ENCODE results near the gene CCDC158. TPM values are rescaled to one million over a fixed set of nuclear protein-coding genes. Genes with fewer than 3 reads are reported as not detected.

Gene CCDC158
- total and polyA plus RNA-seq, 4 donors: 0.04 to 0.37 (median 0.14) TPM

DNA sequence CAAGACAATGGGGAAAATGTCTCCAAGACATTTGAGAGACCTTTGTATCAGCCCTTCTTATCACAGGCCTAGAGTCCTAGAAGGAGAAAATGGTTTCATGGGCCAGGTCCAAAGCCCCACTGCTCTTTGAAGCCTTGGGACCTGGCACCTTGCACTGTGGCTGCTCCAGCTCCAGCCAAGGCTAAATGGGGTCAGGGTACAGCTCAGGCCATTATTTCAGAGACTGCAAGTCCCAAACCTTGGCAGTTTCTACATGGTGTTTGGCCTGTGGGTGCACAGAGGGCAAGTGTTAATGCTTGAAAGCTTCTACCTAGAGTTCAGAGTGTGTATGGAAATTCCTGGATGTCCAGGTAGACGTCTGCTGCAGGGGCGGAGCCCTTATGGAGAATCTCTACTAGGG, 42.6 kb upstream of the CCDC158 start:
- H3K9me3 ChIP-seq (ENCODE audit: control insufficient read depth in 4 of 4, insufficient read depth in 3 of 4, low read length in 3 of 4): peaks cover 0 to 11% (median 3%) of the 10 kb centered on the region in 4 donors
- DNase-seq: no peak
- H3K27me3 ChIP-seq (ENCODE audit: control insufficient read depth in 3 of 3, insufficient read depth in 3 of 3, low read length in 2 of 3): no peaks in the 10 kb centered on the region
- H3K27ac ChIP-seq (ENCODE audit: low read depth in 1 of 2, low read length in 1 of 2): no peak overlapping the region
- H3K36me3 ChIP-seq (ENCODE audit: control insufficient read depth in 4 of 4, insufficient read depth in 4 of 4, low read length in 4 of 4): no peaks in the 10 kb centered on the region
- H3K9ac ChIP-seq (ENCODE audit: insufficient read depth in 1 of 2, low read length in 2 of 2): no peak overlapping the region
- H3K4me1 ChIP-seq (ENCODE audit: control insufficient read depth in 5 of 5, insufficient read depth in 5 of 5, low read length in 5 of 5): peaks cover 0 to 8% (median 0%) of the 10 kb centered on the region in 5 donors
- TF ChIP-seq, protein P1, sequence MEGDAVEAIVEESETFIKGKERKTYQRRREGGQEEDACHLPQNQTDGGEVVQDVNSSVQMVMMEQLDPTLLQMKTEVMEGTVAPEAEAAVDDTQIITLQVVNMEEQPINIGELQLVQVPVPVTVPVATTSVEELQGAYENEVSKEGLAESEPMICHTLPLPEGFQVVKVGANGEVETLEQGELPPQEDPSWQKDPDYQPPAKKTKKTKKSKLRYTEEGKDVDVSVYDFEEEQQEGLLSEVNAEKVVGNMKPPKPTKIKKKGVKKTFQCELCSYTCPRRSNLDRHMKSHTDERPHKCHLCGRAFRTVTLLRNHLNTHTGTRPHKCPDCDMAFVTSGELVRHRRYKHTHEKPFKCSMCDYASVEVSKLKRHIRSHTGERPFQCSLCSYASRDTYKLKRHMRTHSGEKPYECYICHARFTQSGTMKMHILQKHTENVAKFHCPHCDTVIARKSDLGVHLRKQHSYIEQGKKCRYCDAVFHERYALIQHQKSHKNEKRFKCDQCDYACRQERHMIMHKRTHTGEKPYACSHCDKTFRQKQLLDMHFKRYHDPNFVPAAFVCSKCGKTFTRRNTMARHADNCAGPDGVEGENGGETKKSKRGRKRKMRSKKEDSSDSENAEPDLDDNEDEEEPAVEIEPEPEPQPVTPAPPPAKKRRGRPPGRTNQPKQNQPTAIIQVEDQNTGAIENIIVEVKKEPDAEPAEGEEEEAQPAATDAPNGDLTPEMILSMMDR (IDR thresholded peaks at IDR 0.05; ENCODE audit: control extremely low read depth, extremely low read depth): no peak
- H3K4me3 ChIP-seq: no peak overlapping the region
- ATAC-seq (ENCODE audit: insufficient read depth, low FRiP score): no peak
- WGBS, 2 donors: 93 to 98% methylated on average over 2 of the region's 2 CpGs

DNA sequence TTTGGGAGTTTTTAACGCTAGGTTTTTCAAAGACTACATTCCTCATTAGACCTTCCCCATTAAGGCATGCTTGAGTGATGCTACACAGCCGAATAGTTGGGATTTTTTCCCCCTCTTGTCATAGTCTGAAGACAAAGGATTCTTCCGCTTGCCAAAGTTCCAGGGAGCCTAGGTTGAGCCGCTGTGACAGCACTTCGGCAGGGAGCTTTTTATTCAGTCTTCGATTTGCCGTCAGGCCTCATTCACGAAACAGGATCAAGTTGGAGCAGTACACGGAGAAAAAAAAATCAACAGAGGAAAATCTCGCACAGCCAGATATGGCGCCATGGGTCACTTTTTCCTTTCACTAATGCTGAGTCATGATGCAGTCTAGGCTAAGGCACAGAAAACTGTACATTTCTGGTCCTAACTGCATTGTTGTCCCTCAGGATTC, 38.4 kb upstream of the CCDC158 start:
- DNase-seq (peak; percentile 23 to 40 (median 37)), ATAC-seq (ENCODE audit: insufficient read depth, low FRiP score) (no peak)
- H3K4me1 ChIP-seq (ENCODE audit: control insufficient read depth in 5 of 5, insufficient read depth in 5 of 5, low read length in 5 of 5): peaks cover 0 to 8% (median 2%) of the 10 kb centered on the region in 5 donors
- peaks cover 0 to 11% (median 3%) of the 10 kb centered on the region in 4 donors for H3K9me3 ChIP-seq (ENCODE audit: control insufficient read depth in 4 of 4, insufficient read depth in 3 of 4, low read length in 3 of 4)
- peak overlapping the region in 1 of 2 donors; percentile 52 for H3K27ac ChIP-seq (ENCODE audit: low read depth in 1 of 2, low read length in 1 of 2)
- 58 to 79% methylated on average over 11 of the region's 11 CpGs for WGBS, 2 donors
- no peaks in the 10 kb centered on the region for H3K27me3 ChIP-seq (ENCODE audit: control insufficient read depth in 3 of 3, insufficient read depth in 3 of 3, low read length in 2 of 3)
- H3K36me3 ChIP-seq (ENCODE audit: control insufficient read depth in 4 of 4, insufficient read depth in 4 of 4, low read length in 4 of 4): no peaks in the 10 kb centered on the region
- peak overlapping the region in 1 of 2 donors; percentile 23 for H3K9ac ChIP-seq (ENCODE audit: insufficient read depth in 1 of 2, low read length in 2 of 2)
- no peak overlapping the region for H3K4me3 ChIP-seq
- TF ChIP-seq, protein P1 (IDR thresholded peaks at IDR 0.05; ENCODE audit: control extremely low read depth, extremely low read depth): no peak

DNA sequence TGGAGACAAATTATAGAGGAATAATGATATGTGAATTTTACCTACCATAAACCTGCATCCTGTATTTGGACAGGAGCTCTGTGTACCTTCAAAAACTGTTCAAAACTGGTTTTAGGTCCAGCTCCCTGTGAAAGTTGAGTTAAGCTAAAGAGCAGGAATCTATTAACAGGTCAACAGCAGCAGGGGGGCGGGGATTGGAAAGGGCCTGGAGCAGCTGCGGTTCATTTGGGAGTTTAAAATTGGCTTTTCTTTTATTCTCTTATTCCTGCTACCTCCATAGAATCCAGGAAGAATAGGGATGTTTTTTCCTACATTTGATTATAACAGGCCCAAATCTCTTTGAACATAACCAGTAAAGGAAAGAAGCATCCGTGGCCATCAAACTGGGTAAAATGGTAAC, 37.9 kb upstream of the CCDC158 start:
- no peaks in the 10 kb centered on the region for H3K36me3 ChIP-seq (ENCODE audit: control insufficient read depth in 4 of 4, insufficient read depth in 4 of 4, low read length in 4 of 4)
- no peak overlapping the region for H3K27ac ChIP-seq (ENCODE audit: low read depth in 1 of 2, low read length in 1 of 2)
- no peak overlapping the region for H3K9ac ChIP-seq (ENCODE audit: insufficient read depth in 1 of 2, low read length in 2 of 2)
- TF ChIP-seq, protein P1 (IDR thresholded peaks at IDR 0.05; ENCODE audit: control extremely low read depth, extremely low read depth): no peak
- no peaks in the 10 kb centered on the region for H3K27me3 ChIP-seq (ENCODE audit: control insufficient read depth in 3 of 3, insufficient read depth in 3 of 3, low read length in 2 of 3)
- DNase-seq (peak in 2 of 3 donors; percentile 9 to 26), ATAC-seq (ENCODE audit: insufficient read depth, low FRiP score) (no peak)
- peaks cover 0 to 8% (median 2%) of the 10 kb centered on the region in 5 donors for H3K4me1 ChIP-seq (ENCODE audit: control insufficient read depth in 5 of 5, insufficient read depth in 5 of 5, low read length in 5 of 5)
- 64 to 79% methylated on average over 3 of the region's 3 CpGs for WGBS, 2 donors
- H3K9me3 ChIP-seq (ENCODE audit: control insufficient read depth in 4 of 4, insufficient read depth in 3 of 4, low read length in 3 of 4): peaks cover 0 to 9% (median 2%) of the 10 kb centered on the region in 4 donors
- H3K4me3 ChIP-seq: no peak overlapping the region

DNA sequence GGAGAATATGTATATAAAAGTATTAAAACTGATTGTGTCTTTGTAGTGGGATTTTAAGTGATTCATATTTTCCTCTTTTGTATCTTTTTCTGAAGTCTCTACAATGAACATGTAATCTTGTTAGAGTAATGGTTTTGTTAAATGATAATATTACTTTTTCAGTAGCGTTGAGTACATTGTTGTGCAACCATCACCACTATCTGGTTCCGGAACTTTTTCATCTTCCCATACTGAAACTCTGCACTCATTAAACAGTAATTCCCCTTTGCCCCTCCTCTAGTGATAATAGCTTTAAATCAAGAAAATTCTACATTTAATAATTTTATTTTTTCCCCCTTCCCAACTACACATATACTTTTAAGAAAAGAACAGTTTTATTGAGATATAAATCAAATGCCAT, 37.4 kb upstream of the CCDC158 start:
- H3K36me3 ChIP-seq (ENCODE audit: control insufficient read depth in 4 of 4, insufficient read depth in 4 of 4, low read length in 4 of 4): no peaks in the 10 kb centered on the region
- no peak overlapping the region for H3K9ac ChIP-seq (ENCODE audit: insufficient read depth in 1 of 2, low read length in 2 of 2)
- no peak for ATAC-seq (ENCODE audit: insufficient read depth, low FRiP score)
- peak in 2 of 3 donors; percentile 6 to 13 for DNase-seq
- no peak overlapping the region for H3K4me3 ChIP-seq
- H3K4me1 ChIP-seq (ENCODE audit: control insufficient read depth in 5 of 5, insufficient read depth in 5 of 5, low read length in 5 of 5): peaks cover 0 to 8% (median 2%) of the 10 kb centered on the region in 5 donors
- H3K9me3 ChIP-seq (ENCODE audit: control insufficient read depth in 4 of 4, insufficient read depth in 3 of 4, low read length in 3 of 4): peaks cover 0 to 5% (median 0%) of the 10 kb centered on the region in 4 donors
- WGBS, 2 donors: 83 to 85% methylated on average over 2 of the region's 2 CpGs
- H3K27me3 ChIP-seq (ENCODE audit: control insufficient read depth in 3 of 3, insufficient read depth in 3 of 3, low read length in 2 of 3): no peaks in the 10 kb centered on the region
- TF ChIP-seq, protein P1 (IDR thresholded peaks at IDR 0.05; ENCODE audit: control extremely low read depth, extremely low read depth): no peak
- no peak overlapping the region for H3K27ac ChIP-seq (ENCODE audit: low read depth in 1 of 2, low read length in 1 of 2)

Measured in lung (tissue), 12 donors.